GM19238 (cell line): Measurements from ENCODE around the gene STARD10.

Experiments used
- DNase-seq: peaks from one replicate; pipeline ENCODE4 v3.0.0; 2011; ENCODE audit warnings: low spot score; ENCODE audit not compliant: insufficient read length

Gene STARD10

DNA sequence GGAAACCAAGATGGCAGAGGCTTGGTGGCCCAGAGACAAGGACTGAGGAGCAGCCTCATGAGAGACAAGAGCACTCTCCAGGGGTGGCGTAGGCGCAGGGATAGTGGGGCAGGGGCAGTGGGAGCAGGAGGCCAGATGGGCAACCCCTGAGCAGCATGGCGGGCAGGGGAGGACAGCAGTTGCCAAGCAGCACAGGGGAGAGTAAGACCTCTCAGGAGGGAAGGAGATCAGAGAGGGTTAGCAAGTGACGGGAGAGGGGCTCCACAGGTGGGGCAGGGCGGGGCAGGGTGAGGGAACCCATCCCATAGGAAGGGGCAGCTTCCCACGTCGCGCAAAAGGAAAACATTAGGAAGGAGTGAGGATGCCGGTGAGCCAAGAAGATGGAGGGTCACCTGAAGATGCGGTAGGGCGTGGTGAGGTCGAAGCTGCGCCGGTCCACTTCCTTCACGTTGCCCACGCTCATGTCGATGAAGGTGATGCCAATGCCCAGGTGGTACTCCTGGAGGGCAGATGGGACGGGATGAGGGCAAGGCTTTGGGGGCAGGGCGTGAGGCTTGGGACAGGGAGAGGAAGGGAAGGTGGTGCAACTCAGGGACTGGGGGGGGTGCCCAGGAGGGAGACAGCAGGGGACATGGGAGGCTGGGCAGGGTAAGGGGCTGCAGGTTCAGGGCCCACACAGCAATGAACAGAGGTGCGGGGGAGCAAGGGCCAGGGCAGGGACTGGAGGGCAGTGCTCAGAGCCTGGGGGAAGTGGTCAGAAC is 84.2 kb downstream of the STARD10 start:
- DNase-seq: no peak

DNA sequence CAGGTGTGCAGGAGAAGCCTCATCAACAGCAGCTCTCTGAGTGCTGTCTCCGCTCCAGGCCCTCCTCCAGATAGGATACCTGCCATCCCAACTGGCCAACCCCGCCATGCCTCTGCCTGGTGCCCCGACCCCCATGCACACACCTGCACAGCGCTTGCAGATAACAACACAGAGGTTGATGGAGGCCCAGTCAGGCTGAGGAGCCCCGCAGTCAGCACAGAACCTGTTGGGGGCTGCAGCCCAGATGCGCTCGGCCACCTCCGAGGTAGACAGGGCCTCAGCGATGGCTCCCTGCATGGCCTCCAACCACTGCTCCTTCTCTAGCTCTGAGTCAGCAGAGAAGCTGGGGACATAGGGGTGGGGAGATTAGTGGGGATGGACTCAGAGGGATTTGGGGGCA is 86.8 kb downstream of the STARD10 start:
- DNase-seq: no peak

DNA sequence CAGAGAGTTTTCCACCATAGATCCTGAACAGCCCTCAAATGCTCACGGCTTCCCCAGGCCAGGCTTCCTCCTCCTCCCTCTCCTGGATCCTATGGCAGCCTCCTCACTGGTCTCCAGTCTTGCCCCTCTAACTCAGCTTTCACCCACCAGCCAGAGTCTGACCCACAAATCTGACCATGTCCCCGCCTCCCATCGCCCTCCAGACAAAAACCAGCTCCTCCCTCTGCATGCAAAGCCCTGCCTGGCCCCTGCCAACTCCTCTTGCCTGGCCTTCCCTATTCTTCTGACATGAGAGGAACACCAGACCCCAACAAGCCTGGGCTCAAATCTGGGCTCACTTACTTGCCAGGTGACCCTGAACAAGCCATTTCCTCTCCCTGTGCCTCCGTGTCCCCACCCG is 87.3 kb downstream of the STARD10 start:
- no peak for DNase-seq

DNA sequence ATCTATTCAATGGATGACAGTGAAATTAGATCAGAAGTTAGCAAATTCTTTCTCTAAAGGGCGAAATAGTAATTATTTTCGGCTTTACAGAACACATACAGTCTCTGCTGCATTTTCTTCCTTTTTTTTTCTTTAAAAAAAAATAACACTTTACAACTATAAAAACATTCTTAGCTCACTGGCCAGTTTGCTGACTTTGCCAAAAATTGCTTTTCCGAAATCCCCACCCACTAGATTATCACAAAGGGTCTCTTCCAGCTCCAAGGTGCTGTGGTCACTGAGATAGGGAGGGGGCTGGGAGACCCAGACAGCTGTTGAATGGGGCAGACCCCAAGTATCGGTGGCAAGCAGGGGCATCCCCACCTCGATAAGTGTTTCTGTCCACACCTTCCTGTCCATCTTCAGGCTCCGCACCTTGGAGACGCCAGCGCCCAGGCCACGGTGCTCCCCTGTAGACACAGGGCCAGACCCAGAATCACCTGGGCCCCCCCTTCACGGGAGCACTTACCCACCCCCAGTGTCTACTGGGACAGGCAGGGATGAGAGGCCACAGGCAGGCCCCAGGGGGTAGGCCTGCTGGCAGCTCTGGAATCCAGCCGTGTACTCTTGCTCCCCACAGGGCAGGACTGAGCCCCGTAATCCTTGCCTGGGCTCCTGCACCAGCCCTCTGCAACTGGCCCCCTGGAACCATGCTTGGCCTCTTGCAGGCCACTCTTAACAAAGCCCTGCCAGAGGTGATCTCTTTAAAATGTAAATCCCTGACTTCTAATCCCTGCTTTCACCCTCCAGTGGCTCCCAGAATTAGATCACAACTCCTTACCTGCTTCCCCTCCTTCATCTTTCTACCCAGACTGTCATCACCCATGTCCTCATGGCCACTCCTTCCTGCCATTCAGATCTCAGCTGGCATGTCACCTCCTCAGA is 88.1 kb downstream of the STARD10 start:
- DNase-seq: no peak

DNA sequence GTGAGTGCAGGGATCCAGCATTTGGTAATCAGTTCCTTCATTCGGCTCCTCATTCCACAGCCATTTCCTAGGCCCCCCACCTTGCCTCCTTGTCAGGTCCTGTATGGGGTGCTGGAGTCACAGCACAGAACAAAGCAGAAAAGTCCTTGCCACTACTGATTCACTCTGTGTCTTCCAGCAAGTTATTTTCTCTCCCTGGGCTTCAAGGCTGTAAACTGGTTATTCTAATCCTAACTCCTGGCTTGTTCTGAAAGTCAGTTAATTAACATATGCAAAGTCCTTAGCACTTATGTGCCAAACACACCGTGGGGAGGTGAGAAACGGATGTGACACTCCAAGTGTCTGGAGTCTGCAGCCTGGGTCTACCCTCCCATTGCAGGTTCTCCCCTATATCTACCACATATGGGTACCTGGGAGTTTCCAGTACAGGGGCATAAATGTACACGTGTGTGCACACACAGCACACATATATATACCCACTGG is 89.0 kb downstream of the STARD10 start:
- no peak for DNase-seq
